Right forelimb (tissue), 1 donor: ENCODE results near the gene CACNA1C.
"Not testable (repeated sequence)": the region's sequence is repeated elsewhere in the genome, so short reads cannot be mapped to it uniquely, and the experiment has no call there.

Experiments used
- DNase-seq: peaks from one replicate; pipeline ENCODE4 v3.0.0-alpha.2; 2018

CACNA1C gene

DNA sequence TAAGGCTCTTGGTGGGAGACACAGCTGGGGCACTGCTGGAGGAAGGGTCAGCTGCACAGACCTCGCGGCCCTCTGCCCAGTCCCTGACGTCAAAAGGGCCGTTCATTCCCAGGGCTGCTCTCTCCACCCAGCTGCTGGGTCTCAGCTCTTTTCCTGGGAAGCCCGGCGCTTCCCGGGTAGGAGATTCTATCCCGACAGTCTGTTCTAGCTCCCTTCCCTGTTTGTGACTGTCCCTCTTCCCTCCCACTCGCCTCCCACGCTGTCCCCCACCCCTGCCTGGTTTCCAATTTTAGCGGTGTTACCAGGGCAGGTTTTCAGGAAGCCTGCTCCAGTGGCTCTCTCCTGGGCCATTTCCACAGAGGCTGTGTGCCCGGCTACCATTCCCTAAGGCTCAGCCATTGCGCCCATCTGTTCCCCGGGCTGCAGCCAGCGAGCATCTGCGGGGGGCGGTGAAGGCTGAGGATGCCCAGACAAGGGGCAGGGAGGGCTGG, 186.6 kb downstream of the CACNA1C start:
- DNase-seq: no peak

DNA sequence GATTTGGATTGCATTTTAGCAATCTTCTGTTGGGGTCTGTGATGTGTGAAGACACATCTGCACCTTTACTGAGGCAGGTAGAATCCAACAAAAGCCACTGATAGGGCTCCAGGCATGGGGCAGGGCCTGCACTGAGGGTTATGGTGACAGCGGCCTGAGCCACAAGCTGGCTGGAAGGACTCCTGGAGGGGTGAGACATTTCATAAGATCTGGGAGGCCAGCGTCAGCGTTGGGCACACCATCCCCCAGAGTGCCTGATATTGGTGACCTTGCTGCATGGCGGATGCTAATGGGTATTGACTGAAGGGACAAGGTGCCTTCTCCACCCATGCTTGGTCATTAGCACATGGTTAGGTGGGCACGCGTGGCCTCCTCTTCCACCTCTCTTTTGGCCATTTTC, 187.6 kb downstream of the CACNA1C start:
- no peak for DNase-seq

DNA sequence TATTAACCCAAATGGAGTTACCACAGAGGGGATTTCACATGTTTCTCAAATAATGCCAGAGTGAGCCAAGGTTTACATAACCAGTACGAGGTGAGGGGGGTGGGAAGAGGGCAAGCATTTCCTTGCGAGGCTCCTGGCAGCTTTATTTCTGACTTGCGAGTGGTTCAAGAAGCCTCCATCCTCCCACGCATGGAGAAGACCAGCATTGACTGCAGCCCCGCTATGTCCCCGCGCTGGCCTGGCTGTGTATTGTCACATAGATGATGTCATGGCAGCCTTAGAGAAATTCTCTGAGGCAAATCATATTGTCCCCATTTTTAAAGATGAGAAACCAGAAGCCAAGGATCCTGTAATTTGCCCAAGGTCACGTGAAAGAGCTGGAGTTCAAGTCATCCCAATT, 188.2 kb downstream of the CACNA1C start:
- DNase-seq: no peak

DNA sequence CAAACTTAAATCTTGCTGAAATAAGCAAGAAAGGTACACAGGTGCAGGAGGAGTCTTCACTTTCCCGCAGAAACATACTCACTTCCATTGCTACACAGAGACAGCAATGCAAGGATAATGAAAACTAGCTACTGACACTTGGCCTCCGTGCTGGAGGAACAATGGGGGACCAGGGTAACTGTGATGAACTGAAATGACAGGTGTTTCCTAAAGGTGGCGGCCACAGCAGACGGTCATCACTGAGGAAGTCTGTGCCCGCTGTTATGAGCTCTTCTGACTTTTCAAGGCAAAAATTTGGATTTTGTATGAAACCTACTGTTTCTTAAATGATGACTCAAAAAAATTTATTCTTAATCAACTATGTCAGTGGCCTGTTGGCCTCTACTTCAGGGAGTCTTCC, 189.4 kb downstream of the CACNA1C start:
- no peak for DNase-seq

DNA sequence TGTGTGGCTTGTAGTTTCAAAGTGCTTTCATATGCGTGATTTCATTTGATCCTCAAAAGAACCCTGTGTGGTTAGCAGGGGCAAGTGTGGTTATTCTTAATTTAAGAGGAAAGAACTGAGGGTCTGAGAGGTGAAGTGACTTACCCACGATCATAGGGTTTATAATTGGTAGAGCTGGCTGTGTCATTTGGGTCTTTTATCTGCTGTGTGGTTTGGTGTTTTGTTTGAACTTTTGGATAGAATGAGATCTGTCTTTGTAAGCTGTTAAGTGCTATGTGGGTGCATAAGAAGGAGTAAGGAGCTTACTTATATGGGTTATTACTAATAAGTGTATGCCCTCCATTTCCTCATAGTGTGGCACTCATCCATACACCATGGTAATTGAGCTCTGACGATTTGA, 190.0 kb downstream of the CACNA1C start:
- no peak for DNase-seq

DNA sequence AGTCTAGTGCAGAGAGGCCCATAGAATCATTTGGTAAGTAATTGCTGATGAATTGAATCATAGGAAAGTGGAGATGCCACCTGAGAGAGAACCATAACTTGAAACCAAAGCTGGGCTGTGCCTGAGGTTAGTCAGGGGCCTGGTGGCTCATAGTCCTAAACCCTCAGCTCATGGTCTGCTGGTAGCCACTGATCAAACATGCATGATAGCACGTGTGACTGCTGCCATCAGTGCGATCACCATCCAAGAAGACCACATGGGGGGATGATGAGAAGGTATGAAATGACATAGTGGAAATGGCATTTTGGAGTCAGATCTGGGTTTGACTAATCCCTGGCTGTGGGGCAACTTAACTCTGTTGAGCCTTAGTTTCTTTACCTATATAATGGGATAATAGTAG, 190.5 kb downstream of the CACNA1C start:
- no peak for DNase-seq

DNA sequence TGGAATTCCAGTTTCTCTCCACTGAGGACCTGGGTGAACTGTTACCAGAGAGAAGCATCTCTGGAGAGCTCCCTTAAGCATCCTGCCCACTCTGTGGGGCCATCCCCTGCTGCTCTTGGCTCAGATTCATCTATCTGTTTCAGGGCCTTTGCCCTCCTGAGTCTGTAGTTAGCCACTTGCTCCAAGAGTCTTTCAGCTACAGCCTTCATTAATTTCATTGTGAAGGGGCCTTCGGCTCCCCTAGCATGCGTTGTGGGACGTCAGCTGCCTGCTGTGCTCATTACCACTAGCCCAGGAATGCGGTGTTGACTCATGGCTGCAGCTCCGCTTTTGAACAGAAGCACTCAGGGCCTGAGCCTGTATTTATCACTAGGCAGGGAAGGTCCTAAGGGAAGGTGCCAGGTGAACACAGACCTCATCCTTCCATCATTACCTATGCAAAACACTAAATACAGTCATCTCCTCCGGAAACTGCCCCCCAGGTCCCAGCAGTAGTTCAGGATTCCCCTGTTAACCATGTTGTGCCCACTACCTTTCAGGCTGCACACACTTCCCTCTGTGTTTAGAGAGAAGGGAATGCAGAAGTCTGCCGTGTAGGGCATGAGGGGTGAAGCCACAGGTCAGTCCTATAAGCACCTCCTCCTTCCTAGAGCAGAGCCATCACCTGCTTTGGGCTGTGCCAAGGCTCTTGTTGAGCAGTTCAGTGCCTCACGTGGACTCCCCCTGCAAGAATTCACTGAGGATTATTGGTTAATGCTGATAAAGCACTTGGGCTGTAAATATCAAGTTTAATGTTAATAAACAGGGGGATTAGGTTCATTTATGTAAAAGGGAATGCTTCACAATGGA, 191.4 kb downstream of the CACNA1C start:
- DNase-seq: no peak

DNA sequence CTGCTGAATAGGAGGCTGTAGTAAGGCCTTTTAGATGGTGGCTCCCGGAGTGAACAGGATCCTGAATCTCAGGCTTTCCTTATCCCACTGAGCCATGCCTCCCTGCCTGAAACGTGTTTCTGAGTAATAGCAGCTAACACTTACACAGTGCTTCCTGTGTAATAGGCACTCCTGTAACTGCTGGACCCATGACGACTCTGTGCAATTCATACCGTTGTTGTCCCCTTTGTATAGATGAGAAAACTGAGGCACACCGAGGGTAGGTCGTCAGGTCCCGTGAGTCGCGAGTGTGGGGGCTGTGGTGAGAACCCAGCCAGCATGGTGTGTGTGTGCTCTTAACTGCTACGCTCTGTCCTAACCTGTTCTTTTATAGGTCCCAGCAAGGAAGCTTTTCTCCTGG, 193.6 kb downstream of the CACNA1C start:
- no peak for DNase-seq

DNA sequence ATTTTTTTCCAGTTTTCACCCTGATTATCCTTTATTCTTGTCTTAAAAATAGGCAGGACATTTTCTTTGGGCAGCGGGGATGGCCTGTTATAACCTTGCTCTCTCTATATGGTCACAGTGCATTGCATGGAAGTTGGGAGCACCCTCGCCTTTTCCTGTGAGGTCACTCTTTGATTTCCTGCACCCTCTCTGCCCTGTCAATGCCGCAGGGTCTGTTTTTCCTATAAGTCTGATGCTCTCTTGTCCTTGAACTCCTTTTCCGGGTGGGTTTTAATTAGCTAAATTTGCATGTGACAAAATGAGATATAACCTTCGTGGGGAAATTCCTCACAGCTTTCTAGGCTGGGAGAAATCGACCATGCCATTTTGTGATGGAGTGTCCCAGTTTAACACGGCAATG, 194.3 kb downstream of the CACNA1C start:
- DNase-seq: no peak

DNA sequence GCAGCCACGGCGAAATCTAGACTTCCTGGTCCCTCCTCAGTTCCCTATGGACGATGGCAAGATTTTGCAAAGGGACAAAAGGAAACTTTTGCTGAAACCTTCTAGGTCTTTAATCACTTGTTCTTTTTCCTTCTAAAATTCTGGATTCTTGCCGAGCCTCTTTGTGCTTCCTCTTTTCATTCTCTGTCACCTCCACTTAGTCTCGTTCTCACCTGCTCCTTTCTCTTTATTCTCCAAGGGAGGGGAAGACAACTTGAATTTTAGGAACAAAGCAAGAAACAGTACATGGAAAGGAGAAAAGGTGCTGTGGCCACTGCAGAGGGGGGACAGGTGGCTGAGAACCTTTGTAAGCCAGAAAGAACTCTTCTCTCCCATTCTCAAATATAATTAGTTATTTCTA, 194.8 kb downstream of the CACNA1C start:
- no peak for DNase-seq

DNA sequence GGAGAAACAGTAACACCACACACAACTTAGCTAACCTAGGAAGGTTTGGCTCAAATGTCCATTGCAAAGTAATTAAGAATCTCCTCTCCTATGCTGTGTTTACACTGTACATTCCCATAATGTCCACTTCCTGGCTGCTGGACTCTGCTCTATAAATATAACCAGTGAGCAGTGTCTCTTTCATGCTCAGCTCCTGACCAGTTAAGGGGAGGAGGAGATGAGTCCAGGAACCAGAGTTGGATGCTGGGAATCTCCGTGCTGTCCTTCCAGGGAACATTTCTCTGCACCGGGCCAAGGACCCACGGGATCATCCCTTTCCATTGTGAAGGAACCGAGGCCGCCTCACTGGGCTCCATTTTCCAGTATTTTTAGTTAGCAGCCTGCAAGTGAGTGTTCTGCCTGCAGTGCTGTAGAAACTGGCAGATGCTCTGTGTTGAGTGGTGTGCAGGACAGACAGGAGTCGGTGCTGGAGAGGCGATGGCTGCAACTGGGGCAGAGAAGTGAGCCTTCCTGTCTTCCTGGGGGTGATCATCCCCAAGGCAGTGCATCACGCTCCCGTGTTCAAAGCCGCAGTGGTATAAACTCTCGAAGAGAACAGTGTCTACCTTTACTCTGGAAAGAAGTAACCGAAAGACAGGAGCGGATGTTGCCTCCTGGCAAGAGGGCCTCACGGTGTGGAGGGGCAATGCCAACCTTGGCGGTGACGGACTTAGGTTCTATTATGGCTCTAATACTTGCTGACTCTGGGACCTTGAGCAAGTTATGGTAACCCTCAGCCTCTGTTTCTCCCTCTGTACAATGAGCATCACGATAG, 195.5 kb downstream of the CACNA1C start:
- no peak for DNase-seq

DNA sequence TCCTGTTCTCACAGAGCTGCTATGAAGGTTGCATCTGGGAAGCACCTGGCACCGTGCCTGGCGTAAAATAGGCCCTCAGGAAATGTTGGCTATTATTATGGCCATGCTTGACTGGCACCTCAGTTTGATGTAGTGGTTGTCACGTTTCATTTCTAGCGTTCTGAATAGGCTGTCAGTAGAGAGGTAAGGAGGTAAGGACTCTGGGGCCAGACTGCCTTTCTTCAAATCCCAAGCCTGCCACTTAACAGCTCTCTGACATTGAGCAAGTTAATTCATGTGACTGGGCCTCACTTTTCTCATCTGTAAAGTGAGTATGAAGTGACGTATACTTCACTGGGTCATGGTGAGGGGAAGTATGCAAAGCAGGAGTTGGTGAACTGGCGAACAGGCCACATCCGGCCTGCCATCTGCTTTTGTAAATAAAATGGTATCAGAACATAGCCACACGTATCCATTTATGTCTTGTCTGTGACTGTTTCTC, 196.2 kb downstream of the CACNA1C start:
- no peak for DNase-seq

DNA sequence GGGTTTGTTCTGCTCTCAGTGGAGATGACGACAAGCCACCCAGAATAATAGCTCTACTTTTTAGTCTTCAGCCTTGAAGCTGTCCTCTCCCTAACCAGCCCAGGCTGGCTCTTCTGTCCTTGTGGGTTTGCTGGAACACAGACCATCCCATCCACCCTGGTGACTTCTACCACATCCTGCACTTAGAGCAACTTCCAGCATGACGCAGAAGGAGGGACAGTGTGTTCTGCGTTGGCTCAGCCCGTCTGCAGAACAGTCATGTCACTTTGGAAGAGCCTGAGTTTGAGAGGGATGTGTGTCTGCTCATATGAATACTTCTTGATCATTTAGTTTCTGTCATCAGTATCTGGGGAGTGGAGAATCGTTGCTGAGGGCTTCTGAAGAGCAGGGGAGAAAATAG, 198.0 kb downstream of the CACNA1C start:
- DNase-seq: no peak

DNA sequence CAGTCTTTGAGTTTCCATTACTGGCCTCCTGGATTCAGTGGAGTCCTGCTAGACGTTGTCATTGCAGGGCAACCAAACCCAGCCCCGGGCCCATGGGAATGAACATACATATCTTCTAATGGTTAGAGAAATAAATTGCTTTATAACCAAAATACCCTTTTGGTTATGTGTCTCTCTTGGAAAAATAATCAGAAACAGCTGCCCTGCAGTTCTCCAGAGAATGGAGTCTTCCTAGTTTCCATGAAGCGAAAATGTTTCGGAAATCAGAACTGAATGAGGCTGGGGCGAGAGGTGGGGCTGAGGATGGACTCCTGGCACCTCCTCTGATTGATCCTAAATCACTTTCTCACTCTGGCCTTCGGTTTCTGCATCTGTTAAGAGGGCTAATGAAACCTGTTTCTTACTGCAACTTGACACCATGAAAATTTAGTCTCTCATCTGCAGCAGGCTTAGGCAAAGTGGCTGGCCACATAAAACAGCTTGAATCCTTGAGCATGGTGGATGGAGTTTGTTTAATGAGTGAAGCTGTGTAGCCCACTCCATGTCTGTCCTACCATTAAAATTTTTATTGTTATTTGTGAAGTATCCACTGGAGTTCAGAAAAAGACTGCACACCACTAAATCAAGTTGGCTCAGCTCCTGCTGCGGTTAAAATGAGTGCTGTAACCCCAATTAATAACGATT, 198.9 kb downstream of the CACNA1C start:
- DNase-seq: no peak

DNA sequence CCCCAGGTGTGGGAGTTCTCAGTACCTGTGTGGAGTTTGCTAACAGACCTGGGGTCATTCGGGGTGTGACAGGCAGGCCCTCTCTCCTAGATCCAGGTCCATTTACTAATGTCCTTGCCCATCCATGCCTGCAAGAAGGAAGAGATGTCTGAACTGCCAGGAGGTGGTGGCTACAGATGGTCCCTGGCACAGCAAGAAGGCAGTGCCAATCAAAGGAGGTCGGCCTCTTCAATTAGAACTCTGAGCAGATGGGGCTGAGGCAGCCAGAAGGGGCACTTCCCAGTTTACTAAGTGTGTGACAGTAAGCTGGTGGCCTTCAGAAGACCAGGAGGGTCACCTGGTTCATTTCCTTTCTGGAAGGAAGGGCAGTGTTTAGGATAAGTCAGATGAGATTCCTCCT, 202.5 kb downstream of the CACNA1C start:
- DNase-seq: no peak

DNA sequence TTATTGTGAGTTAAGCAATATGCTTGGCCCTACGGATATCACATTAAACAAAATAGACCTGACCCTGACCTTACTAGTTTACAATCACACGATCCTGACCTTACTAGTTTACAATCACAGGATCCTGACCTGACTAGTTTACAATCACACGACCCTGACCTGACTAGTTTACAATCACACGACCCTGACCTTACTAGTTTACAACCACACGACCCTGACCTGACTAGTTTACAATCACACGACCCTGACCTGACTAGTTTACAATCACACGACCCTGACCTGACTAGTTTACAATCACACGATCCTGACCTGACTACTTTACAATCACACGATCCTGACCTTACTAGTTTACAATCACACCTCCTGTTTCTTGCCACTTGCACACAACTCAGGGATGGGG, 202.9 kb downstream of the CACNA1C start:
- not testable (repeated sequence) for DNase-seq

DNA sequence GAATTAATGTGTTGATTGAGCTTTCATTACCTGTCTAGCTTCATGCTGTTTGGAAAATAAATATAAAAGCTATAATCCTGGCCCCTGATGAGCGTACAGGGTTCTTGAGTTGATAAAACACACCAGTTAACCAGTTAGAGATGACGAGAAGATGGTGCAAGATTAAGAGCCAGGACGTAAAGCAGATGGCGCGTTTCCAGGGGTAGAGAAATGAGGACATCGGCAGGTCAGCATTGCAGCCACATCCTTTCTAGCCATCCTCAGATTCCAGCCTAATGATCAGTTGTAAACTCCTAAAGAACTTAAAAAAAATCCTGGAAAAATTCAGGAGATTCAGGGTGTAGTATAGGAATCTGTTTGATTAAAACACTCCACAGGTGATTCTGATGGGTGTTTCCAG, 203.7 kb downstream of the CACNA1C start:
- no peak for DNase-seq

DNA sequence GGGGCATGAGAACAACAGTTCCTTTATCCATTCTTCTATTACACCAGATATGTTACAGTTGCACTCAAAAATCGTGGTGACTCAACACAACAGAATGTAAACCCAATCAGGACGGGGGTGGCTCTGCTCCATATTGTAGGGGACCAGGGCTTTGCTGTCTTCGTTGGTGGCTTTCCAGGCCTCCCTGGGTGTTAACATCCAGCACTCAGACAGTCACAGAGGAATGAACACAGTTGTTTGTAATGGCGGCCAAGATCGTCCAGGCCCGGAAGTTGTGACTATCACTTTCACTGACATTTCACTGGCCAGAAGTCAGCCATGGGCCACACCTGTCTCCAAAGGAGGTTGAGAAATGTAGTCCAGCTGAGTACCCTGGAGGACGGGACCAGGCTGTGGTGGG, 204.1 kb downstream of the CACNA1C start:
- no peak for DNase-seq

DNA sequence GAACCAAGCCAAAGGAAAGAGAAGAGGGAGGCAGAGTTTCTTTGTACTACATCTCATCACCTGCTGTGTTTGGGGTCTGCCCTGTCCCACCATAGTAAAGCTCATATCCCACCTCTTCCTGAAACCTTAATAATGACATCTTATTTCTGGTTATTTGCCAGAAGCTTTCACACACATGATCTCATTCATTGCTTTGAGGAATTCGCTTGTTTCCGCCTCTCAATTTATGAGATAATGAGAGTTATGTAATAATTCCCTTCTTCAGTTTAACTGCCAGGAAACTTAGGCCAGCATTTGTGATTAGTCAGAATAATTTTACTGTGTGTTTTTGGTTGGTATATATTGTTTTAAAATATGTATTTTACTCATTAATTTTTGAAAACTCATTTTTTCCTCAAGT, 205.2 kb downstream of the CACNA1C start:
- no peak for DNase-seq

DNA sequence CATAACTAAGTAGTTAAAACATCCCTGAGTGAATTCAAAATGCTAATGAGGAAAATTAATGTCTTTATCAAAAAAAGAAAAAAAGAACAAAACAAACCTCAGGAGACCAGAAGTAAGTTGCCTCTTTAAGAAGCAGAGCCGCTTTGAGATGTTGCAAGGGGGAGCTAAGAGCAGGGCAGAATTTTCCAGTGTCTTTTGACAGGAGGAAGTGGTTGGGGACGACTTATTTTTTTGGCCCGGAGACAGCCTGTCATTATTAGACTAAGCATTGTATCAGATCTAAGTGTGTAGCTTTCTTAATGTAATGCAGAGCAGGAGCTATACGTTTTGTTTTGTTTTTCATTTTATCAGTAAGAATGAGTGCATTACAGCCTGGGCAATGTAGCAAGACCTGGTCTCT, 206.6 kb downstream of the CACNA1C start:
- DNase-seq: no peak

DNA sequence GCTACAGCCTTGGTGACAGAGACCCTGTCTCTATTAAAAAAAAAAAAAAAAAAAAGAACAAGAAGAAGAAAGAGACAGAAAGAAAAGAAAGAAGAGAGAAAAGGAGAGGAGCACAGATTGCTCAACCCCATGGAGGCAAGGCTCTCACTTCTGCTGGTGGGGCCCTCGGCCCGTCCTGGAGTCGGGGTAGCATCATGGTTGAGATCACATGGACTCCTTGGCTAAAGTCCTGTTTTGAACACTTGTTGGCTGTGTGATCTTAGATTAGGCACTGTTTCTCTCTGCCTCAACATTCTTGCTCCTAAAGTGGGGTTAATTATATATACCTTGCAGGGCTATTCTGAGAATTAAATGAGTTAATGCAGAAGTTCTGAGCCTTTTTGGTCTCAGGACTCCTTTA, 207.7 kb downstream of the CACNA1C start:
- DNase-seq: no peak

DNA sequence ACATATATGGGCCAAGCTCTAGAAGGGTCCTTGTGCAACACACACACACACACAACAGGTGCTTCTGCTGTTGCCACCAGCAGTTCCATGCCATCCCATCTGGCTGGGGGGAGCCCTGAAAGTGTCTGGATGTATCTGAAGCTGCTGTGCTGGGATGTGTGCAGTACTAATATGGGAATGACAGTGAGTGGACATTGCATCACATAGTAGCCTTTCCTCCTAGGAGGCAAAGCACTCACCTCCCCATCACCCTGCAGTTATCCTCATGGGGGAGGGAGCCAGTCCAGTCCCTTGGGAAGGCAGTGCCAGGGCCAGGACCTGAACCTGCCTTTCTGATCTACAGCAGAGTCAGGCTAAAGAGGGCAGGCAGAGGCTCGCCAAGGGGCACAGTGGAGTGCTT, 208.9 kb downstream of the CACNA1C start:
- DNase-seq: no peak

DNA sequence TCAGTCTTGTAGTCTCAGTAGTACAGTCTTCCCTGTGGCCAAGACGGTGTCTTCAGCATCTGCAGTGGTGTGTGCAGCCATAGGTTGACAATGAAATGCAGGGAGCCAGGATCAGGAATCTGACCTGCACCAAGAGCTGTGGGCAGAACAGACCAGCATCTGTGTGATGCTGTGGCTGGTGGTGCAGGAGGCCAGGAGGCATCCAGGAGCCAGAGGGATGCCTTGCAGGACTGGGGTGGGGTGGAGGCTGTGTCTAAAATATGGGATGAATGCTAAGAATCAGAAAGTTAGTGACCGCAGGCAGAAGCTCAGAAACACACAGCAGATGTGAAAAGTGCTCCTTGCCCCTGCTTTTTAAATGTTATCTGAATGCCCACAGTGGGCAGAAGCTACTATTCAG, 209.7 kb downstream of the CACNA1C start:
- no peak for DNase-seq
